HL-60/S4 treated with retinoic acid at 250 ng/mL for 4 days and 3 days (cell line): ENCODE results near the gene ADAMTS2.
"Not testable (repeated sequence)": the region's sequence is repeated elsewhere in the genome, so short reads cannot be mapped to it uniquely, and the experiment has no call there.

Experiments
- in situ Hi-C: fragments of 300-500 bp; cut with MboI; formaldehyde crosslinking; loops from 2 replicates; pipeline ENCODE4 v1.7.0; 2022; ENCODE audit warnings: low sequenced_read_pairs

ADAMTS2 gene

GRCh38 chr5:179327021-179327735 is 18.1 kb downstream of the ADAMTS2 start:
- in situ Hi-C loops, result no loop called here

- in situ Hi-C loops, result no loop called here
Observed at GRCh38 chr5:179326122-179326927, 18.9 kb downstream of the ADAMTS2 start.

GRCh38 chr5:179325296-179326031 is 19.8 kb downstream of the ADAMTS2 start:
- in situ Hi-C loops, result no loop called here

- in situ Hi-C loops, result no loop called here
Observed at GRCh38 chr5:179324760-179325295, 20.4 kb downstream of the ADAMTS2 start.

- in situ Hi-C loops, result not testable (repeated sequence)
Observed at GRCh38 chr5:179324316-179324715, 20.9 kb downstream of the ADAMTS2 start.

- in situ Hi-C loops, result no loop called here
Observed at GRCh38 chr5:179323026-179323870, 22.0 kb downstream of the ADAMTS2 start.

GRCh38 chr5:179322071-179323025 is 22.9 kb downstream of the ADAMTS2 start:
- in situ Hi-C loops, result no loop called here

GRCh38 chr5:179321206-179321987 is 23.9 kb downstream of the ADAMTS2 start:
- in situ Hi-C loops, result no loop called here

GRCh38 chr5:179319741-179320281 is 25.4 kb downstream of the ADAMTS2 start:
- in situ Hi-C loops, result no loop called here

GRCh38 chr5:179319123-179319522 is 26.1 kb downstream of the ADAMTS2 start:
- in situ Hi-C loops, result no loop called here

GRCh38 chr5:179318221-179318955 is 26.9 kb downstream of the ADAMTS2 start:
- in situ Hi-C loops, result no loop called here

GRCh38 chr5:179317411-179318220 is 27.6 kb downstream of the ADAMTS2 start:
- in situ Hi-C loops, result no loop called here

- in situ Hi-C loops, result no loop called here
Observed at GRCh38 chr5:179316982-179317381, 28.3 kb downstream of the ADAMTS2 start.

GRCh38 chr5:179316111-179316551 is 29.1 kb downstream of the ADAMTS2 start:
- in situ Hi-C loops, result no loop called here

- in situ Hi-C loops, result no loop called here
Observed at GRCh38 chr5:179315356-179315890, 29.8 kb downstream of the ADAMTS2 start.

- in situ Hi-C loops, result no loop called here
Observed at GRCh38 chr5:179314606-179315355, 30.5 kb downstream of the ADAMTS2 start.
